HCT116 (cell line): ENCODE measurements around the gene DNAJB8.

ENCODE experiments used
- CTCF ChIP-seq, 3 experiments: fragments of 200-600 bp in 1 of 3; sonication (generic) in 1 of 3; IDR thresholded peaks in 2 of 3; conservative IDR thresholded peaks in 1 of 3; 2 replicates each; pipeline ENCODE4 v1.5.1; 2012 to 2017; ENCODE audit warnings: low read depth in 2 of 3, low read length in 2 of 3, antibody characterized with exemption in 1 of 3, borderline replicate concordance in 1 of 3, control low read depth in 1 of 3, mild to moderate bottlenecking in 1 of 3, mixed read lengths in 1 of 3, mixed run types in 1 of 3, moderate library complexity in 1 of 3; ENCODE audit not compliant: insufficient read depth in 1 of 3
- EZH2phosphoT487 ChIP-seq: fragments of 200-600 bp; IDR thresholded peaks from 2 replicates; pipeline ENCODE4 v1.6.1; 2018; ENCODE audit warnings: antibody characterized with exemption, borderline replicate concordance
- RAD21 ChIP-seq: IDR thresholded peaks from 2 replicates; pipeline ENCODE4 v1.6.1; 2012; ENCODE audit warnings: low read depth, mild to moderate bottlenecking
- ZBTB33 ChIP-seq: IDR thresholded peaks from 2 replicates; pipeline ENCODE4 v1.6.1; 2011; ENCODE audit warnings: mild to moderate bottlenecking, low read length, moderate library complexity; ENCODE audit not compliant: insufficient replicate concordance; ENCODE audit errors: extremely low read depth
- ZFX ChIP-seq: fragments of 450-650 bp; IDR thresholded peaks from 2 replicates; pipeline ENCODE4 v1.6.1; 2017

GRCh38 chr3:128433837-128434165 is 32.9 kb downstream of the DNAJB8 start:
- TF ChIP-seq ZFX (no peak), EZH2phosphoT487 (no peak), CTCF (IDR thresholded peaks at IDR 0.05 in 2 of 3, conservative IDR thresholded peaks at IDR 0.05 in 1 of 3; ENCODE audit: borderline replicate concordance in 1 of 3, insufficient read depth in 1 of 3, low read depth in 2 of 3, low read length in 2 of 3) (no peak), ZBTB33 (no peak), RAD21 (no peak)
